PC-9 (cell line): ENCODE results near the gene ATP11A. TPM values are rescaled to one million over a fixed set of nuclear protein-coding genes. Genes with fewer than 3 reads are reported as not detected.

Experiments used
- BruUV-seq: library from RNA; stranded (reverse); fragments of 400-500 nt; replicated peaks from 2 replicates; lab custom pipeline; 2021; lab: Mats Ljungman, UMichigan
- CTCF ChIA-PET: fragments of 300-600 bp; sonication (Branson Sonifier 250); formaldehyde crosslinking; loops from one replicate; lab custom pipeline; 2022; ENCODE audit warnings: antibody characterized with exemption; lab: Charles Lee
- POLR2A ChIA-PET: fragments of 300-600 bp; sonication (Branson Sonifier 250); formaldehyde crosslinking; loops from one replicate; lab custom pipeline; 2022; ENCODE audit warnings: antibody characterized with exemption; ENCODE audit not compliant: unreplicated experiment; lab: Charles Lee
- DNase-seq, 2 experiments: peaks; one replicate each; pipeline versions ENCODE4 v3.0.0 to v3.0.0-alpha.2; 2015 to 2022; ENCODE audit warnings: mixed read lengths in 1 of 2
- H2AFZ ChIP-seq: fragments of 200-600 bp; sonication (generic); 2 replicates; pipeline ENCODE4 v1.8.1; 2017; ENCODE audit warnings: antibody characterized with exemption
- H3F3A ChIP-seq: fragments of 200-600 bp; sonication (generic); 2 replicates; pipeline ENCODE4 v1.8.1; 2017; ENCODE audit warnings: antibody characterized with exemption, mild to moderate bottlenecking, low read depth; ENCODE audit not compliant: insufficient read depth
- H3K27ac ChIP-seq: fragments of 200-600 bp; sonication (generic); 2 replicates; pipeline ENCODE4 v1.6.1; 2016; ENCODE audit warnings: mixed run types
- H3K27me3 ChIP-seq: fragments of 200-600 bp; sonication (generic); 2 replicates; pipeline ENCODE4 v1.6.1; 2016; ENCODE audit warnings: low read depth, mixed run types; ENCODE audit not compliant: insufficient read depth
- H3K36me3 ChIP-seq: fragments of 200-600 bp; sonication (generic); 2 replicates; pipeline ENCODE4 v1.6.1; 2016; ENCODE audit warnings: low read depth, mixed run types
- H3K4me1 ChIP-seq: fragments of 200-600 bp; sonication (generic); replicated peaks from 2 replicates; pipeline ENCODE4 v1.6.1; 2016; ENCODE audit warnings: mixed run types; ENCODE audit not compliant: insufficient read depth
- H3K4me2 ChIP-seq: fragments of 200-600 bp; sonication (generic); 2 replicates; pipeline ENCODE4 v1.6.1; 2017; ENCODE audit warnings: mixed run types
- H3K4me3 ChIP-seq: fragments of 200-600 bp; sonication (generic); 2 replicates; pipeline ENCODE4 v1.6.1; 2016; ENCODE audit warnings: mixed run types
- H3K79me2 ChIP-seq: fragments of 200-600 bp; sonication (generic); 2 replicates; pipeline ENCODE4 v1.6.1; 2017; ENCODE audit warnings: low read depth, mixed run types
- H3K9me2 ChIP-seq: fragments of 200-600 bp; sonication (generic); 2 replicates; pipeline ENCODE4 v1.8.1; 2017; ENCODE audit warnings: mild to moderate bottlenecking; ENCODE audit not compliant: insufficient read depth
- H3K9me3 ChIP-seq: fragments of 200-600 bp; sonication (generic); 2 replicates; pipeline ENCODE4 v1.8.1; 2016; ENCODE audit warnings: low read depth; ENCODE audit not compliant: insufficient read depth
- H4K20me1 ChIP-seq: fragments of 200-600 bp; sonication (generic); 2 replicates; pipeline ENCODE4 v1.8.1; 2017; ENCODE audit not compliant: insufficient read depth
- EZH2 ChIP-seq: fragments of 200-600 bp; sonication (generic); IDR thresholded peaks from 2 replicates; pipeline ENCODE4 v1.8.0; 2017; ENCODE audit warnings: antibody characterized with exemption, low read depth
- intact Hi-C: fragments of 100-400 bp; cut with micrococcal nuclease; formaldehyde crosslinking; loops from one replicate; pipeline ENCODE4 v1.10.0; 2022; ENCODE audit not compliant: unreplicated experiment
- total RNA-seq: library from RNA; stranded (reverse); gene quantifications from 2 replicates; pipeline ENCODE4 v1.2.3, GENCODE V29; 2021
- TF ChIP-seq, protein P1 (sequence below): fragments of 200-600 bp; sonication (generic); conservative IDR thresholded peaks from 2 replicates; pipeline ENCODE4 v1.6.1; 2017; ENCODE audit warnings: mixed run types, antibody characterized with exemption, mild to moderate bottlenecking, moderate library complexity

The ATP11A gene
- total RNA-seq, 1 experiment from 2014 or later, result 92.2 TPM

DNA sequence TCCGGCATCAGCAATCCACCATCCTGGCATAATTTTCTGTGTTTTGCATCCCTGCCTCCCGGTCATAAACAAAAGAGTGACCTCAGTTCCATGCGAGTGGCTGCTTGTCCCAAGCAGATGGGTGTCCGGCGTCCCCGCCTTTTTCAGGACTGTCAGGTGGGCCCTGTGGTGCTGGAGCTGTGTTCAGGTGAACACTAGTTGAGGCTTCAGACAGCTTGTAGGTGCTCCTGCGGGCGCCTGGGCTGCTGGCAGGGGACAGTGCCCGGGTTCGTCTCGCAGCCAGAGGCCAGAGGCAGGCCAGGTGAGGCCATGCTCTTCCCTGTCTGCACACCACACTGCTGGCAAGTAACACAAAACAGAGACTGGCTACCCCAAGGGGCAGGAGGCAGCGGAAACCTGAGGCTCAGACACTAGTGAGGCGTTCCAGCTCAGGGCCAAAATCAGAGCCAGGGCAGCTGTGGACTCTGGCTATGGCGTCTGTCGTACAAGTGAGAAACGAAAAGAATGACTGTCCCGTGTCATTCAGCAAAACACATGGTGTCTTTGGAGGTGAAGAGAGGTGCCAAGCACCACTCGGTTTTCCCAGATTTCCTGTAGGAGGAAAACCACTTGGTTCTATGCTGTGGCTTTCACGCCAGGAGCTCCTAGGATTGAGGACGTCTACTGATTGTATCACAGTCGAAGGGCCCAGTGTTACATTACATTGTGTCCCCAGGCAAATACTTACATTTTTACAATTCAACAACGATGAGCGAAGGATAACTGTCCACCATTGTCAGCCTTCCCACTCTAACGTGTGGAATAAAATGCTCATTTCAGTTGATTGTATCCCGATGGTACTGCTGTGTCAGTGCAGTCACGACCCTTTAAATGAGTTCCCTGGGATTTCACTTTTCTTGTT, 104.0 kb downstream of the ATP11A start:
- Histone ChIP-seq H3K36me3 (no peaks in the 10 kb centered on the region), H3K4me2 (no peak overlapping the region), H3K4me1 (peaks cover 55% of the 10 kb centered on the region), H3K79me2 (peaks cover 50% of the 10 kb centered on the region), H3K9me3 (0 out of 2 replicates have a peak, but pooled peaks cover 7% of the 10 kb centered on the region), H3K4me3 (no peak overlapping the region), H3K27ac (peak overlapping the region; percentile 83; the same call in 1 of the 2 replicates), H3K27me3 (no peaks in the 10 kb centered on the region), H2AFZ (no peak overlapping the region), H4K20me1 (no peaks in the 10 kb centered on the region), H3K9me2 (no peaks in the 10 kb centered on the region), H3F3A (peaks cover 33% of the 10 kb centered on the region)
- POLR2A ChIA-PET, result no interaction called here
- CTCF ChIA-PET, result no interaction called here
- intact Hi-C loops, result no loop called here
- no peak for DNase-seq
- no TSS peak for BruUV-seq
- TF ChIP-seq, protein P1, sequence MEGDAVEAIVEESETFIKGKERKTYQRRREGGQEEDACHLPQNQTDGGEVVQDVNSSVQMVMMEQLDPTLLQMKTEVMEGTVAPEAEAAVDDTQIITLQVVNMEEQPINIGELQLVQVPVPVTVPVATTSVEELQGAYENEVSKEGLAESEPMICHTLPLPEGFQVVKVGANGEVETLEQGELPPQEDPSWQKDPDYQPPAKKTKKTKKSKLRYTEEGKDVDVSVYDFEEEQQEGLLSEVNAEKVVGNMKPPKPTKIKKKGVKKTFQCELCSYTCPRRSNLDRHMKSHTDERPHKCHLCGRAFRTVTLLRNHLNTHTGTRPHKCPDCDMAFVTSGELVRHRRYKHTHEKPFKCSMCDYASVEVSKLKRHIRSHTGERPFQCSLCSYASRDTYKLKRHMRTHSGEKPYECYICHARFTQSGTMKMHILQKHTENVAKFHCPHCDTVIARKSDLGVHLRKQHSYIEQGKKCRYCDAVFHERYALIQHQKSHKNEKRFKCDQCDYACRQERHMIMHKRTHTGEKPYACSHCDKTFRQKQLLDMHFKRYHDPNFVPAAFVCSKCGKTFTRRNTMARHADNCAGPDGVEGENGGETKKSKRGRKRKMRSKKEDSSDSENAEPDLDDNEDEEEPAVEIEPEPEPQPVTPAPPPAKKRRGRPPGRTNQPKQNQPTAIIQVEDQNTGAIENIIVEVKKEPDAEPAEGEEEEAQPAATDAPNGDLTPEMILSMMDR, result no peak
- TF ChIP-seq EZH2, result no peak

DNA sequence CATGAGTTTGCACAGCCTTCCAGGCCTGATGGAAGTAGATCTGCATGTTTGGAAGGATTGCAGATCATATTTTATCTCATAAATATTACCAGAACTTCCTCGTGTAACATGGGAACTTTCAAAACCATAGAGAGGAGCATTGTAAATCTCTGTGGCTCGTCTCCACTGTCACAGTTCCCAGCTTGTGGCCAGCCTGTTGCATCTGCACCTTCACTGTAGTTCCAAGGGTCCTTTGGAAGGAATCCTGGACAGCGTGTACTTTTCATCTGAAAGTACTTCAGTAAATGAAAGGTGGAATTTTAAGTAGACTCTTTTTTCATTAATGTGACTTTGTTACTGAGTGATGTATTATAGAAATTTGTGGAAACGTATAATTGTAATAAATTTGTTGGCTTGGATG, 105.4 kb downstream of the ATP11A start:
- DNase-seq, result no peak
- peaks cover 52% of the 10 kb centered on the region for H3K79me2 ChIP-seq
- no peak overlapping the region for H2AFZ ChIP-seq
- no peaks in the 10 kb centered on the region for H3K9me2 ChIP-seq
- H3K27ac ChIP-seq, result no peak overlapping the region
- ChIA-PET POLR2A (no interaction called here), CTCF (no interaction called here)
- H3K4me2 ChIP-seq, result no peak overlapping the region
- no TSS peak for BruUV-seq
- 0 out of 2 replicates have a peak, but pooled peaks cover 7% of the 10 kb centered on the region for H3K9me3 ChIP-seq
- peaks cover 44% of the 10 kb centered on the region for H3F3A ChIP-seq
- intact Hi-C loops, result no loop called here
- peaks cover 70% of the 10 kb centered on the region for H3K4me1 ChIP-seq
- H3K36me3 ChIP-seq, result no peaks in the 10 kb centered on the region
- no peaks in the 10 kb centered on the region for H4K20me1 ChIP-seq
- no peak for TF ChIP-seq EZH2
- TF ChIP-seq, protein P1, result no peak
- H3K27me3 ChIP-seq, result no peaks in the 10 kb centered on the region
- H3K4me3 ChIP-seq, result no peak overlapping the region

DNA sequence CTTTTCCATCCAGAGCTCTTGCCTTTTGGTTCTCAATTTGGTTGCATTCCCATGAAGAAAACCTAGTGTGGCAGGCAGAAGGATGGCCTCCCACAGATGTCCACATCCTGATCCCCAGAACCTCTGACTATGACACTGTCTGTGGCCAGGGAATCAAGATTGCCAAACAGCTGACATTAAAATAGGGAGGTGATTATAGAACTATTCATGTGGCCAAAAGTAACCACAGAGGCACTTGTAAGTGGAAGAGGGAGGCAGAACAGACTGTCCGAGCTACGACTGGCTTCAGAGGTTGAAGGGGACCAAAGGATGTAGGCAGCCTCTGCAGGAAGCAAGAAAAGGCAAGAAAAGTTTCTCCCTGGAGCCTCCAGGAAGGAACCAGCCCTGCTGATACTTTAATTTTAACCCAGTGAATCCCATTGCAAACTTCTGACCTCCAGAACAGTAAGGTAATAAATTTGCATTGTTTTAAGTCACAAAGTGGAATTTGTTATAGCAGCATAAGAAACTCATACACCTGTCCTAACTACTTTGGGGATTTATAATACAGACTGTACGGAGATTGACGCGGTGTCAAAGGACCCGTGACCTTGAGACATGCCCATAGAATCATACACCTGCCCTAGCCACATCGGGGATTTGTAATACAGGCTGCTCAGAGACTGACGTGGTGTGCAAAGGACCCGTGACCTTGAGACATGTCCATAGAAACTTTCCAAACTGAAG, 106.5 kb downstream of the ATP11A start:
- Histone ChIP-seq H3K27ac (no peak overlapping the region), H2AFZ (no peak overlapping the region), H3K4me1 (peaks cover 67% of the 10 kb centered on the region), H3K36me3 (no peaks in the 10 kb centered on the region), H3K9me2 (no peaks in the 10 kb centered on the region), H3F3A (peaks cover 43% of the 10 kb centered on the region), H3K79me2 (peaks cover 50% of the 10 kb centered on the region), H4K20me1 (no peaks in the 10 kb centered on the region), H3K4me2 (no peak overlapping the region), H3K9me3 (0 out of 2 replicates have a peak, but pooled peaks cover 7% of the 10 kb centered on the region), H3K4me3 (no peak overlapping the region), H3K27me3 (no peaks in the 10 kb centered on the region)
- TF ChIP-seq, protein P1, result no peak
- TF ChIP-seq EZH2, result no peak
- intact Hi-C loops, result no loop called here
- no TSS peak for BruUV-seq
- no peak for DNase-seq
- POLR2A ChIA-PET, result no interaction called here
- CTCF ChIA-PET, result no interaction called here
